ENCODE data around the gene RHCG. TPM values are rescaled to one million over a fixed set of nuclear protein-coding genes. Genes with fewer than 3 reads are reported as not detected.

Gene RHCG
- total RNA-seq, 4 donors from 2014 or later = 2,342 to 7,076 (median 3,336) TPM

DNA sequence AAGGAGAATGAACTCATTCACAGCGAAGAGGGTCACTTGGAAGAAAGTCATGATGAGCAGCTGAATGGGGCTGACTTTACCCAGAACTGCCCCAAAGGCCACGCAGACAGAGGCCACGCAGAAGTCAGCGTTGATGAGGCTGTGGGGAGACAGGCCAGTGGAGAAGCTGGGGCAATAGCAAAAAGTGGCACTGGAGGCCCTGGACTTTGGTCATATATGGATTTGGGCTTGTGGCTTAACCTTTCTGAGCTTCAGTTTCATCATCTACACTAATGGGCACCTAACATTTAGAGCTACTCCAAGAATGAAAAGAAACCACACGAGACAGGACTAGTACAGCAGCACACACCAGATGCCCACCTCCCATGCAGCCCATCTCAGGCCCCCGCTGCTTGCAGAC, 13.3 kb downstream of the RHCG start:
- peaks cover 0 to 65% (median 0%) of the 10 kb centered on the region in 4 donors for H3K27me3 ChIP-seq
- WGBS, 2 donors = 72 to 73% methylated on average over 6 of the region's 6 CpGs
- H3K9me3 ChIP-seq = no peaks in the 10 kb centered on the region
- peaks cover 0 to 19% (median 0%) of the 10 kb centered on the region in 3 donors for H3K4me1 ChIP-seq
- no peak for DNase-seq
- peak overlapping the region in 2 of 4 donors; percentile 17 to 33 for H3K27ac ChIP-seq
- H3K36me3 ChIP-seq = peaks cover 0 to 95% (median 25%) of the 10 kb centered on the region in 3 donors
- TF ChIP-seq, protein P1, sequence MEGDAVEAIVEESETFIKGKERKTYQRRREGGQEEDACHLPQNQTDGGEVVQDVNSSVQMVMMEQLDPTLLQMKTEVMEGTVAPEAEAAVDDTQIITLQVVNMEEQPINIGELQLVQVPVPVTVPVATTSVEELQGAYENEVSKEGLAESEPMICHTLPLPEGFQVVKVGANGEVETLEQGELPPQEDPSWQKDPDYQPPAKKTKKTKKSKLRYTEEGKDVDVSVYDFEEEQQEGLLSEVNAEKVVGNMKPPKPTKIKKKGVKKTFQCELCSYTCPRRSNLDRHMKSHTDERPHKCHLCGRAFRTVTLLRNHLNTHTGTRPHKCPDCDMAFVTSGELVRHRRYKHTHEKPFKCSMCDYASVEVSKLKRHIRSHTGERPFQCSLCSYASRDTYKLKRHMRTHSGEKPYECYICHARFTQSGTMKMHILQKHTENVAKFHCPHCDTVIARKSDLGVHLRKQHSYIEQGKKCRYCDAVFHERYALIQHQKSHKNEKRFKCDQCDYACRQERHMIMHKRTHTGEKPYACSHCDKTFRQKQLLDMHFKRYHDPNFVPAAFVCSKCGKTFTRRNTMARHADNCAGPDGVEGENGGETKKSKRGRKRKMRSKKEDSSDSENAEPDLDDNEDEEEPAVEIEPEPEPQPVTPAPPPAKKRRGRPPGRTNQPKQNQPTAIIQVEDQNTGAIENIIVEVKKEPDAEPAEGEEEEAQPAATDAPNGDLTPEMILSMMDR (IDR thresholded peaks at IDR 0.05) = no peak
- TF ChIP-seq POLR2A (IDR thresholded peaks at IDR 0.05) = no peak
- H3K4me3 ChIP-seq = no peak overlapping the region
- intact Hi-C loops (cut with DNase I) = no loop called here

DNA sequence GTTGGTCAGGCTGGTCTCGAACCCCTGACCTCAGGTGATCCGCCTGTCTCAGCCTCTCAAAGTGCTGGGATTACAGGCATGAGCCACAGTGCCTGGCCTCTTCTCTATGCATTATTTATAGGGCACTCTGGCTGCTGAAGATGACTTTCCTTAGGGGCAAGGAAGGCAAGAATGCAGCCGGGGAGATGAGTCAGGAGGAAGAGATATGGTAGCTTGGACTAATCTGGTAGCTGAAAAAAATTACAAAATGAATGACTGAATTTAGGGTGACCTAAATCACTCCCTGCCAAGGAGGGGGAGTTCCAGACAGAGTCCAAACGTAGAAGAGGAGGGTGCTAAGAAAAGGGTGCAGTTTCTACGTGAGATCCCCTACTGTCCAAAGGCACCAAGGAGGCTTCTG, 14.2 kb downstream of the RHCG start:
- DNase-seq = no peak
- intact Hi-C loops (cut with DNase I) = no loop called here
- 58 to 61% methylated on average over 3 to 4 of the region's 5 CpGs for WGBS, 2 donors
- TF ChIP-seq, protein P1 (IDR thresholded peaks at IDR 0.05) = no peak
- TF ChIP-seq POLR2A (IDR thresholded peaks at IDR 0.05) = no peak
- H3K4me1 ChIP-seq = peaks cover 0 to 11% (median 0%) of the 10 kb centered on the region in 3 donors
- H3K27me3 ChIP-seq = peaks cover 0 to 69% (median 0%) of the 10 kb centered on the region in 4 donors
- H3K4me3 ChIP-seq = no peak overlapping the region
- peak overlapping the region in 2 of 4 donors; percentile 33 to 53 for H3K27ac ChIP-seq
- H3K9me3 ChIP-seq = no peaks in the 10 kb centered on the region
- H3K36me3 ChIP-seq = peaks cover 0 to 95% (median 23%) of the 10 kb centered on the region in 3 donors

DNA sequence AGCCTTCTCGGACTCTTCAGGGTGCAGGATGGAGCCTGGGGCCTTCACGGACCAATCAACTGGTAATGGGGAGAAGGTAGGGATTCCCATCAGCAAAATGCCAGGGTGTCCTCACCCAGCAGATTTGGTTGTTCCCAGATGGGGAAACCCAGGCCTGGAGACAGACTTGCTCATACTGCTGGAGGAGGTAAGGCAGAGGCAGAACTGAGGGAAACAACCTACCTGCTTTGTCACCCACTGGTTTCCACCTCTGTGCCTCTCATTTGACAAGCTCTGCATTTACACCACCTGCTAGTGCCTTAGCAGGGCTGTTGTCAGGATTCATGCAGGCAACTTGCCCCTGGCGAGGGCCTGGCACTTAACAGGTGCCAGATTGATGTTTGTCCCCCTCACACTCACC, 15.9 kb downstream of the RHCG start:
- peaks cover 0 to 70% (median 0%) of the 10 kb centered on the region in 4 donors for H3K27me3 ChIP-seq
- peak overlapping the region in 1 of 4 donors; percentile 36 for H3K27ac ChIP-seq
- peaks cover 0 to 100% (median 24%) of the 10 kb centered on the region in 3 donors for H3K36me3 ChIP-seq
- TF ChIP-seq POLR2A (IDR thresholded peaks at IDR 0.05) = no peak
- TF ChIP-seq, protein P1 (IDR thresholded peaks at IDR 0.05) = no peak
- no peak for DNase-seq
- no peaks in the 10 kb centered on the region for H3K9me3 ChIP-seq
- intact Hi-C loops (cut with DNase I) = no loop called here
- 80 to 83% methylated on average over 1 of the region's 3 CpGs for WGBS, 2 donors
- H3K4me3 ChIP-seq = no peak overlapping the region
- H3K4me1 ChIP-seq = no peaks in the 10 kb centered on the region

DNA sequence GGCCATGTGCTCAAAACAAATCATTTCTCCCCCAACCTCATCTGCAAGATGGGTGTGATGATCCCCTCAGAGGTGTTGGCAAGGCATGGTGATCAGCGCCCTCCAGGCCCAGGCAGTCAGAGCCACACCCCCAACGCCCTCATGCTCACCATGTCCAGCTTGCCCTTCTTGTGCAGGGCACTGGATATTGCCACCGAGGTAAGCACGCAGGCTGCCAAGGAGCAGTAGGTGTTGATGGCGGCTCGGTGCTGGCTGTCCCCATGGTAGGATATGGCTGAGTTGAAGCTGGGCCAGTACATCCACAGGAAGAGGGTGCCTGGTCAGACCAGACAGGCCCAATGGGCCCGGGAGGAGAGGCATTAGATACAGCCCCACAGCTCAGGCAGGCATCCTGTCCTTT, 17.2 kb downstream of the RHCG start:
- Histone ChIP-seq H3K4me3 (no peak overlapping the region), H3K27me3 (peaks cover 0 to 70% (median 0%) of the 10 kb centered on the region in 4 donors), H3K27ac (peak overlapping the region in 1 of 4 donors; percentile 52), H3K36me3 (peaks cover 0 to 97% (median 24%) of the 10 kb centered on the region in 3 donors), H3K9me3 (no peaks in the 10 kb centered on the region), H3K4me1 (no peaks in the 10 kb centered on the region)
- WGBS, 2 donors = 57% methylated on average over 3 of the region's 7 CpGs; no CpG with 5 or more reads in 1 of the 2 donors
- intact Hi-C loops (cut with DNase I) = no loop called here
- DNase-seq = no peak
- TF ChIP-seq POLR2A (IDR thresholded peaks at IDR 0.05) = no peak
- TF ChIP-seq, protein P1 (IDR thresholded peaks at IDR 0.05) = no peak

DNA sequence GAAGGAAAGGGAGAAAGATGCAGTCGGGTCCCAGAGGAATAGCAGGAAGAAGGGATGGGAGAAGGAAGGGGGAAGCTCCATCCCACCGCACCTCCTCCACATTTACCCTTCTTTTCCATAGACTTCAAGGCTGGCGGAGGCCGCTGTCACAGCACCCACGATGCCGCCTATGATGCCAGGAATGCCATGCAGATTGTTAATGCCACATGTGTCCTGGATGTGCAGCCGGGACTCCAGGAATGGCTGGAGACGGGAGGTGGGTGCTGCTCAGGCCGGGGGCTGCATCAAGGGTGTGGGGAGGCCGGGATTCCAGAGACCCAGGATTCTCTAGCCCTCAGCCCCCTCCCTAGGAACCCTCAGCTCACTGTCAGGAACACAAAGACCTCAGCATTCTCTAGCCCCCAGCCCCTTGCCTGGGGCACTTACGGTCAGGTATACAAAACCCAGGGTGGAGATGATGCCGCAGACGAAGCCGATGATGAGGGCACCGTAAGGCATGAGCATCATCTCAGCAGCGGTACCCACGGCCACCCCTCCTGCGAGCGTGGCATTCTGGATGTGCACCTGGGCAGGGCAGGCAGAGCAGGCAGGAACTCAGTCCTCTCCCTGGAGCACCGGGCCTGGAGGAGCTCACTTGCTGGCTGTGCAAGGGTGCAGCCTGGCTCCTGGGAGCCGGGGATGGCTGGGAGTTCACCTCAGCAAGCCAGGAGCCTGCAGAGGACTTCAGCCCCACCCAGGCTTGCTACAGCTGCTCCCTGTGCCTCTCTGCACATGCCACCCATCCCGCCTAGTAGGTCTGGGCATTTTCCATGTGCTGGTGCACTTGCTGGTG, 18.8 kb downstream of the RHCG start:
- intact Hi-C loops (cut with DNase I) = no loop called here

More for the DNA sequence above, 18.8 kb downstream of the RHCG start:
- Histone ChIP-seq H3K36me3 (peaks cover 0 to 97% (median 17%) of the 10 kb centered on the region in 3 donors), H3K27ac (peak overlapping the region in 1 of 4 donors; percentile 39), H3K27me3 (peaks cover 0 to 64% (median 0%) of the 10 kb centered on the region in 4 donors), H3K4me1 (no peaks in the 10 kb centered on the region), H3K9me3 (no peaks in the 10 kb centered on the region), H3K4me3 (no peak overlapping the region)
- DNase-seq = no peak
- WGBS, 2 donors = 73 to 75% methylated on average over 9 to 13 of the region's 22 CpGs
- no peak for TF ChIP-seq POLR2A (IDR thresholded peaks at IDR 0.05)
- TF ChIP-seq, protein P1 (IDR thresholded peaks at IDR 0.05) = no peak

Measured in esophagus squamous epithelium (tissue), 5 donors.